ENCODE data around the gene TSHZ3. TPM values are rescaled to one million over a fixed set of nuclear protein-coding genes. Genes with fewer than 3 reads are reported as not detected.

Gene TSHZ3
- total and polyA plus RNA-seq, 4 donors: 1.9 to 12.9 (median 7.0) TPM

DNA sequence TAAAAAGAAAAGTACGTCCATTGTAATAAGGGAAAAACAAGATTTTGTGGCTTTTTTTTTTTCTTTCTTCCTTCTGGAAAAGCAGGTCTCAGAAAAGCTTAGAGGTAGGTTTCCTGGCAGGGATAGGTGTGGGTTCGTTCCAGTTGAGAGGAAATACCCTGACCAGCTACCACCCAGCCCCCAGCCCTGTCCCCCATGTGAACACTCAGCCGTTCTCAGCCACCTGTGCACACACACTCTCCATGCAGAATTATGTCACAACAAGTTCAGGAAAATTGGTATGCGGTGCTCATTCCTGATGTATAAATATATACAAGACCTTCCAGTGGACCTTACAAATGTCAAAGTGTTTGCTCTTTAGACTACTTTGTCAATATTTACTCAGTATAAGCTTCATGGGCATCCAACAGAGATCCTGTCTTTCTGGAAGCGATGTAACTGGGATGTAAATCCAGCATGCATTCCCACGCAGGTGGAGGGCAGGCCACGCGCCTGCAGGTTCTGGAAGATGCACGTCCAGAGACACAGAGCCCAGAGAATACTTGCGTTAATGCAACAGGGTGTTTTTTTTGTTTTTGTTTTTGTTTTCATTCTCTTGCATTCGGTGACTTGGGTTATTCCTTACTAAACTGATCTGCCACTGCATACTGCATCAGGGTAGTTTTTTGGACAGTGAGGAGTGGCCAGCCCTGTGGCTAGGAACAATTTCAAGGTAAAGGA lies 68.8 kb downstream of the TSHZ3 start:
- Histone ChIP-seq H3K36me3 (ENCODE audit: control insufficient read depth in 4 of 4, insufficient read depth in 4 of 4, low read length in 4 of 4) (peaks cover 0 to 32% (median 12%) of the 10 kb centered on the region in 4 donors), H3K9me3 (ENCODE audit: control insufficient read depth in 4 of 4, insufficient read depth in 3 of 4, low read length in 3 of 4) (peaks cover 0 to 7% (median 0%) of the 10 kb centered on the region in 4 donors), H3K27me3 (ENCODE audit: control insufficient read depth in 3 of 3, insufficient read depth in 3 of 3, low read length in 2 of 3) (no peaks in the 10 kb centered on the region), H3K9ac (ENCODE audit: insufficient read depth in 1 of 2, low read length in 2 of 2) (no peak overlapping the region), H3K4me1 (ENCODE audit: control insufficient read depth in 5 of 5, insufficient read depth in 5 of 5, low read length in 5 of 5) (no peaks in the 10 kb centered on the region), H3K27ac (ENCODE audit: low read depth in 1 of 2, low read length in 1 of 2) (no peak overlapping the region), H3K4me3 (no peak overlapping the region)
- ATAC-seq (ENCODE audit: insufficient read depth, low FRiP score): no peak
- TF ChIP-seq, protein P1, sequence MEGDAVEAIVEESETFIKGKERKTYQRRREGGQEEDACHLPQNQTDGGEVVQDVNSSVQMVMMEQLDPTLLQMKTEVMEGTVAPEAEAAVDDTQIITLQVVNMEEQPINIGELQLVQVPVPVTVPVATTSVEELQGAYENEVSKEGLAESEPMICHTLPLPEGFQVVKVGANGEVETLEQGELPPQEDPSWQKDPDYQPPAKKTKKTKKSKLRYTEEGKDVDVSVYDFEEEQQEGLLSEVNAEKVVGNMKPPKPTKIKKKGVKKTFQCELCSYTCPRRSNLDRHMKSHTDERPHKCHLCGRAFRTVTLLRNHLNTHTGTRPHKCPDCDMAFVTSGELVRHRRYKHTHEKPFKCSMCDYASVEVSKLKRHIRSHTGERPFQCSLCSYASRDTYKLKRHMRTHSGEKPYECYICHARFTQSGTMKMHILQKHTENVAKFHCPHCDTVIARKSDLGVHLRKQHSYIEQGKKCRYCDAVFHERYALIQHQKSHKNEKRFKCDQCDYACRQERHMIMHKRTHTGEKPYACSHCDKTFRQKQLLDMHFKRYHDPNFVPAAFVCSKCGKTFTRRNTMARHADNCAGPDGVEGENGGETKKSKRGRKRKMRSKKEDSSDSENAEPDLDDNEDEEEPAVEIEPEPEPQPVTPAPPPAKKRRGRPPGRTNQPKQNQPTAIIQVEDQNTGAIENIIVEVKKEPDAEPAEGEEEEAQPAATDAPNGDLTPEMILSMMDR (IDR thresholded peaks at IDR 0.05; ENCODE audit: control extremely low read depth, extremely low read depth): no peak
- DNase-seq: no peak
- WGBS, 2 donors: 70 to 82% methylated on average over 11 of the region's 11 CpGs

DNA sequence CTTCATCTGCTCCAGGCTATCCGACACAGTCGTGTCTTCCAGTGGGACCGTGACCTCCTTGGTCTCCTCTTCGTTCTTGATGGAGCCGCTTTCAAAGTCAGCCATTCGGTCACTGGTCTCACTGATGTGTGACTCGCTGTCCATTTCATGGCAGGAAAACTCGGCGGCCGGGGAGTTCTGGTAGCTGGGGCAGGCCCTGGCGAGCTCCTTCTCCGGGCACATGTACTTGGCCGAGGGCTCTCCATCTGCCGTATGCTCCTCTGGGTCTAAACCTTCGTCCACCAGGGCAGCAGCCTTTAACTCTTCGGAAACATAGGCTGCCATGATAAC lies 69.8 kb downstream of the TSHZ3 start:
- TF ChIP-seq, protein P1 (IDR thresholded peaks at IDR 0.05; ENCODE audit: control extremely low read depth, extremely low read depth): no peak
- Histone ChIP-seq H3K27ac (ENCODE audit: low read depth in 1 of 2, low read length in 1 of 2) (no peak overlapping the region), H3K4me3 (no peak overlapping the region), H3K27me3 (ENCODE audit: control insufficient read depth in 3 of 3, insufficient read depth in 3 of 3, low read length in 2 of 3) (no peaks in the 10 kb centered on the region), H3K4me1 (ENCODE audit: control insufficient read depth in 5 of 5, insufficient read depth in 5 of 5, low read length in 5 of 5) (no peaks in the 10 kb centered on the region), H3K36me3 (ENCODE audit: control insufficient read depth in 4 of 4, insufficient read depth in 4 of 4, low read length in 4 of 4) (peaks cover 0 to 32% (median 12%) of the 10 kb centered on the region in 4 donors), H3K9ac (ENCODE audit: insufficient read depth in 1 of 2, low read length in 2 of 2) (no peak overlapping the region), H3K9me3 (ENCODE audit: control insufficient read depth in 4 of 4, insufficient read depth in 3 of 4, low read length in 3 of 4) (peaks cover 0 to 7% (median 0%) of the 10 kb centered on the region in 4 donors)
- DNase-seq (no peak), ATAC-seq (ENCODE audit: insufficient read depth, low FRiP score) (no peak)
- WGBS, 2 donors: 95 to 96% methylated on average over 16 of the region's 16 CpGs

DNA sequence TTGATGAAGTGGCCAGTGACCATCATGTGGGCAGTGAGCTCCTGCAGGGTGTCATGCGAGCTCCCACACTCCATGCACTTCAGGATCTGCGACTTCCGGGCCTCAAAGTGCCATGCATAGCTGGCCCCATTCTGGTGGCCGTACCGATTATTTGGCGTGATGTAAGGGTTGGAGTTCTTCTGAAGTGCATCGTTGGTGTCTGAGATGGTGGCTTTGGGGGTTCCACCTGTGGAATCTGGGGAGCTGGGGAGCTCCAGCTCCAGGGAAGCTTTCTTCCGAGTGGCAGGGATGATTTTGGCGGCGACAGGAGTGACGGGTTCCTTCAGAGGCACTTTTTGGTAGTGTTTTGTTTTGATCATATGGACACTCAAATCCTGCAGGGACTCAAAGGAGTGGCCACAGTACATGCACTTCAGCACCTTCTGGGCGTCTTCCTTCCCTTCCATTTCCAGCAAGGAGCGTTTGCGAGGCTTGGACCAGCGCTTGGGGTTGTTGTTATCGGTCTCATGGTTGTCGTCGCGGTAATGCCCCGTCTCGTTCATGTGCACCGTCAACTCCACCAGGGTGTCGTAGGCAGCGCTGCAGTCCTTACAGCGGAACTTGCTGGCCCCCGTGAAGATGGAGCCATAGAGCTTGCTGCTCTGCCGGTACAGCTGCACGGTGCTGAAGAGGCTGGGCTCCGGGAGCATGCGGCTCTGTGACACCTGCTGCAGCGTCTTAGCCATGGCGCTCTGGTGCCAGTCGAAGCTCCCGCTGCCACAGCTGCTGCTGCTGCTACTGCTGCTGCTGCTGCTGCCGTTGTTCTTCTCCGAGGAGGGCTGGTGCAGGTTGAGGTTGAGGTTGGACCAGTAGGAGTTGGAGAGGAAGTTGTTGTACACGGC lies 70.4 kb downstream of the TSHZ3 start:
- no peaks in the 10 kb centered on the region for H3K27me3 ChIP-seq (ENCODE audit: control insufficient read depth in 3 of 3, insufficient read depth in 3 of 3, low read length in 2 of 3)
- H3K9me3 ChIP-seq (ENCODE audit: control insufficient read depth in 4 of 4, insufficient read depth in 3 of 4, low read length in 3 of 4): peaks cover 0 to 7% (median 0%) of the 10 kb centered on the region in 4 donors
- ATAC-seq (ENCODE audit: insufficient read depth, low FRiP score) (no peak), DNase-seq (no peak)
- peak overlapping the region in 1 of 2 donors; percentile 20 for H3K27ac ChIP-seq (ENCODE audit: low read depth in 1 of 2, low read length in 1 of 2)
- TF ChIP-seq, protein P1 (IDR thresholded peaks at IDR 0.05; ENCODE audit: control extremely low read depth, extremely low read depth): no peak
- 91 to 97% methylated on average over 37 of the region's 37 CpGs for WGBS, 2 donors
- no peaks in the 10 kb centered on the region for H3K4me1 ChIP-seq (ENCODE audit: control insufficient read depth in 5 of 5, insufficient read depth in 5 of 5, low read length in 5 of 5)
- H3K4me3 ChIP-seq: no peak overlapping the region
- no peak overlapping the region for H3K9ac ChIP-seq (ENCODE audit: insufficient read depth in 1 of 2, low read length in 2 of 2)
- H3K36me3 ChIP-seq (ENCODE audit: control insufficient read depth in 4 of 4, insufficient read depth in 4 of 4, low read length in 4 of 4): peaks cover 0 to 32% (median 12%) of the 10 kb centered on the region in 4 donors

Data from lung (tissue), 12 donors.